ENCODE measurements around the gene HSCB.
"Not testable (repeated sequence)": the region's sequence is repeated elsewhere in the genome, so short reads cannot be mapped to it uniquely, and the experiment has no call there.

Gene HSCB

DNA sequence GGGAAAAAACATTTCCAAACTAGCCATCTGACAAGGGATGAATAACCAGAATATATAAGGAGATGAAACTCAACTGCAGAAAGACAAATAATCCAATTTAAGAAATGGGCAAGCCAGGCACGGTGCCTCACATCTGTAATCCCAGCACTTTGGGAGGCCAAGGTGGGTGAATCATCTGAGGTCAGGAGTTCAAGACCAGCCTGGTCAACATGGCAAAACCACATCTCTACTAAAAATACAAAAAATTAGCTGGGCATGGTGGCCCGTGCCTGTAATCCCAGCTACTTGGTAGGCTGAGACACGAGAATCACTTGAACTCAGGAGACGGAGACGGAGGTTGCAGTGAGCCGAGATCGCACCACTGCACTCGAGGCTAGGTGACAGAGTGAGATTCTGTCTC lies 3.0 kb upstream of the HSCB start:
- not testable (repeated sequence) for DNase-seq (ENCODE audit: low read depth, low spot score)

DNA sequence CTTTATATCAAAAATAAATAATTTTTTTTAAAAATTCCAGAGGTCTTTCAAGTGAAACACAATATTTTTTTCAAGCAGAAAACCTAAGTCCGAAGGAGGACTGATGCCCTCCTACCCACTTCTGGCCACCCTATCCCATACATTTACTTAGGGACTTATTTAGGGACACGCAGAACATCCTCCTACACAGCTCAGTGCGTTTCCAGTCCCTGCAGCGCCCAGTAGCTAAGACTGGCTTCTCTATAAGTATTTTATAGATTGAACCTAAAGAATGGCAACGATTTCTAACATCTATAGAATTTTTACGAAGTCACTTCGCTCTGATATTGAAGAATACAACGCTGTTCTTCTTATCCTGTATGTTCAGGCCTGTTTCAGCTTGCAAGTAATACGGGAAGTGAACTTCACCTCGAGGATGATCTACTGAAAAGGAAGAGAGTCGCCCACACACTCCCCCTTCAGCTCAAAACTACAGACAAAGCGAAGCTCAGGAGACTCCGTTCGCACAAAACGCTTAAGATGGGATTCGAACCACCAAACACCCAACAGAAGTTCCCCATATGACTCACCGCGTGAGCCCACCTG lies 547 bp upstream of the HSCB start:
- no peak for DNase-seq (ENCODE audit: low read depth, low spot score)

DNA sequence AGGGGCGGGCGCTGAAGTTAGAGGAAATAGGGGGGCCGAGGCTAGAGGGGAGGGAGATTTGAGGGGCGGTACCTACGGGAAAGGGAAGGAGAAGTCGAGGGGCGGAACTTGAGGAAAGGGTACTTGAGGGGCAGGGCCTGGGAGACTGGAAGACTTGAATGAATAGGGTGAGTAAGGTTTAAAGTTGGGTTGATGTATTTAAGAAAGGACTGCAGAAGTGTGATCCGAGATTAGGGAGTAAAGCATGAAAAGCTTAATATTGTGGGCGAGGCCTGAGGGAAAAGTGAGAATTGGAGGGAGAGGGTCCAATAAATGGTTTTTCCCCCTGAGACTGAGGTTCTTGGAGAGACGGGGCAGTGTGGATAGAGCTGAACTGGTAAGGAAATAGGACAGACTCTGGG lies 723 bp downstream of the HSCB start:
- DNase-seq (ENCODE audit: low read depth, low spot score) = no peak

GRCh38 chr22:28743852-28744251 lies 2.0 kb downstream of the HSCB start:
- DNase-seq (ENCODE audit: low read depth, low spot score) = no peak

DNA sequence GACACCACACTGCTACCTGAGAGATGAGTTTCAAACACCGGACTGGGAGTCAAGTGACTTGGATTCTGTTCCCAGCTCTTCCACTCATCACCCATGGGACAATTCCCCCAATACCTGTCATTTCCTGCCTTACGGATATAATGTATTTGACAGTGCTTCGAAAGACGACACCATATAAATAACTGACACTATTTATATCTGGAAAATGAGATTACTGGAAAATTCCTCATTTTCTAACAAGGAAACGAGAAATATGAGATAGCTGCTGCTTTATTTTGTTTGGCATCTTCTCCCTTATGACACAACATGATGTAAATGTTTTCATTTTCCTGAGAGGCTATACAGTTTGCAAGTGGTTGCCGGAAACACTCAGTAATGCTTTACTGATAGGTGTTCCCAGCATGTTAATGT lies 8.6 kb downstream of the HSCB start:
- no peak for DNase-seq (ENCODE audit: low read depth, low spot score)

DNA sequence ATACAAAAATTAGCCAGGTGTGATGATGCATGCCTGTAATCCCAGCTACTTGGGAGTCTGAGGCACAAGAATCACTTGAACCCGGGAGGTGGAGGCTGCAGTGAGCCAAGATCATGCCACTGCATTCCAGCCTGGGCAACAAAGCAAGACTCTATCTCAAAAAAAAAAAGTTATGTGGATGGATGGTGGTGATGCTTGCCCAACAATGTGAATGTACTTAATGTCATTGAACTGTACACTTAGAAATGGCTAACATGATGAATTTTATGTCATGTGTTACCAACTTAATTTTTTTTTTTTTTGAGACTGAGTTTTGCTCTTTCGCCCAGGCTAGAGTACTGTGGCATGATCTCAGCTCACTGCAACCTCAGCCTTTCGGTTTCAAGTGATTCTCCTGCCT lies 12.7 kb downstream of the HSCB start:
- DNase-seq (ENCODE audit: low read depth, low spot score) = not testable (repeated sequence)

DNA sequence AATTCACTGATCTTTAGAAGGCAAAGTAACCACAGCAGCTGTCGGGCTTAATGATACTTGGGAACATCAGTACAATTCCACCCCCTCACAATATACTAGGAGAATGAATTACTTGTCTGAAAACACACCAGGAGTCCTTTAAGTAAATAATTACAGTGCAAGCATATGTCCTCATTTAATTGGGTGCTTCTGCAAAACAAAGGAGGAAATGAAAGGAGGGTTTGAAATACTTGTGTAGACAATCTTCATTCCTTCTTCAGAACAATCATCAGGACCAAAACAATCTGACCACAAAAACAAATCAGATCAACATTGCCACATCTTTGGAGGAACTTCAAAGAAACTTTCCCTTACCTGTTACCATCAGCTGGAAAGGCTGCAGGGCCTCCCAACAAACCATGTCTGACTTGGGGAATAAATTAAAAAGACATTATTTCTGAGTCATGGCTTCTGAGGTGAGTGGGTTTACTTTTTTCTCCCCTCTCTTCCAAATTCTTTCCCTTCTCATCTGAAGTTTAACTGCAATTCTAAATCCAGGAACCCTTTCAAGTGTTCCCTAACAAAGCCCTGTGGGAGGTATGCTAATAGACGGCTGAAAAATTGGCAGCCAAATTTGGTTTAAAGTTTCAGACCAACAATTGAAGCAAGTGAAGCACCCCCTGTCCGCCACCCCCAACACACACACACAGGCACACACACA lies 18.2 kb downstream of the HSCB start:
- DNase-seq (ENCODE audit: low read depth, low spot score) = no peak

GRCh38 chr22:28761449-28761755 lies 19.6 kb downstream of the HSCB start:
- no peak for DNase-seq (ENCODE audit: low read depth, low spot score)

- not testable (repeated sequence) for DNase-seq (ENCODE audit: low read depth, low spot score)
These were observed 20.2 kb downstream of the HSCB start for GRCh38 chr22:28762000-28762399.

GRCh38 chr22:28766628-28767027 lies 24.8 kb downstream of the HSCB start:
- DNase-seq (ENCODE audit: low read depth, low spot score) = no peak

- no peak for DNase-seq (ENCODE audit: low read depth, low spot score)
These were observed 27.0 kb downstream of the HSCB start for GRCh38 chr22:28768701-28769393.

- no peak for DNase-seq (ENCODE audit: low read depth, low spot score)
These were observed 27.7 kb downstream of the HSCB start for GRCh38 chr22:28769394-28770085.

DNA sequence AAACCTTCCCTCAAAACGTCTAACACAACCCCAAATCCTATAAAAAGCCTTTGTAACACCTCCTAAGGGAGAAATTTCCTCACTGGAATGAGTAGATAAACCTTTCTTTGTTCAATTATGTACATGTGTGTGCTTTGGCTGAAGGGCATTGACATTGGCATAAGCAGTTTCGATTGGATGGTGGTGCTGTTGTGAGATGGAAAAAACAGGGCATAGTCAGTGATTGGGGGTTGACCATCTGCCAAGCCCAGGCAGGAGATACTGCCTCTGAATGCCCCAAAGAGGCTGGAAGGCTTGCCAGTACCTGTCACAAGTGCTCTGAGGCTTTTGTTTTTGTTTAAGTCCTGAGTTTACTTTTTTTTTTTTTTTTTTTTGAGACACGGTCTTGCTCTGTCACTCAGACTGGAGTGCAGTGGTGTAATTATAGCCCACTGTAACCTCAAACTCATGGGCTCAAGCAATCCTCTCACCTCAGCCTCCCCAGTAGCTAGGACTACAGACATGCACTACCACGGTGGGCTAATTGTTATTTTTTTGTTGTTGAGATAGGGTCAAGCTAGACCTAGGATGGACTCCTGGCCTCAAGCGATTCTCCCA lies 29.5 kb downstream of the HSCB start:
- no peak for DNase-seq (ENCODE audit: low read depth, low spot score)

- peak; percentile 90 for DNase-seq (ENCODE audit: low read depth, low spot score)
These were observed 31.0 kb downstream of the HSCB start, which contains the start of gene CCDC117 for GRCh38 chr22:28772633-28773460. Gene CCDC117 (plus strand): TSS chr22:28772695. CDS start chr22:28772850, 155 bp downstream.

DNA sequence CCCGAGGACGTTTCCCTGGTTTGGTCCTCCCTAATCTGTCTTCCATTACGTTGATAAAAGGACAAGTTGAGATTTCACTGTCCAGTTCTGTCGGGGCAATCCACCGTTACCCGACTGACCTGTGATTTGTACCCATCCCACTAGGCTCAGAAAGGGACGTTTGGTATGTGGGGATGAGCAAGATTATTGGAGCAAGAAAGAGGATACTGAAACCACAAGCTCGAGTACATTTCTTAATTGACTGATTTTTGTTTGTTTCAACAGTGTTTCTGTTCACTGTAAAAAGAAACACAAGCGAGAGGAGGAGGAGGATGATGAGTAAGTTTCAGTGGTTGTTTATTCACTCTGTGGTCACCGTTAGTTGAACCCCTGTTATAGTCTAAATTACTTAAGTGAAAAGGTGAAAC lies 31.6 kb downstream of the HSCB start:
- no peak for DNase-seq (ENCODE audit: low read depth, low spot score)

DNA sequence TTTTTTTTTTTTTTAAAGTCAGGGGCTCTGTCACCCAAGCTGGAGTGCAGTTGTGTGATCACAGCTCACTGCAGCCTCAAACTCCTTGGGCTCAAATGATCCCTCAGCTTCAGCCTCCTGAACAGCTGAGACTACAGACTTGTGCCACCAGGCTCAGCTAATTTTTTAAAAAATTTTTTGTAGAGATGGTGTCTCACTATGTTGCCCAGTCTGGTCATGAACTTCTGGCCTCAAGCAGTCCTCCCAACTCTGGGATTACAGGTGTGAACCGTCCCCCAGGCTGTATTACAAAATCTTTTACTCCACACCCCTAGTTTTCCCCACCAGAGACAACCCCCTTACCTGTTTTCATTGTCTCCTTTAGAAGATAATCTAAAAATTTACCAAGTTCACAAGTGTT lies 32.5 kb downstream of the HSCB start:
- DNase-seq (ENCODE audit: low read depth, low spot score) = no peak

DNA sequence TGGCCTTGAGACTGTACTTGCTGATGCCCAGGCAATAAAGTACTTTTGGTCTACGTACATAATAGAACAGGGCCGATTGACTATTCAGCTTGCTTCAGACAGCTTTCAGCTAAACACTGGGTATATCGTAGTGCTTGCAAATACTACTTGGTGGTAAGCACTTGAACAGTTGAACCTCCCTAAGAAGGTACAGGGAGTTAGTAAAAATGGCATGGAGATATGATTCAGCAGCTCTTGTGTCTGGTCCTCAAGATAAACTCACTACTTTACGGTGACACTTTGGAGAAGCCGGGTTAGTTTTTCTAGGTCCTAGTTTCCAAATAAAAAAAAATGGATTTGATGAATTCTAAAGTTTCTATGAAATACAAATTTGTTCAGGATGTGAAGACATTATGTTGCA lies 38.0 kb downstream of the HSCB start:
- DNase-seq (ENCODE audit: low read depth, low spot score) = no peak

DNA sequence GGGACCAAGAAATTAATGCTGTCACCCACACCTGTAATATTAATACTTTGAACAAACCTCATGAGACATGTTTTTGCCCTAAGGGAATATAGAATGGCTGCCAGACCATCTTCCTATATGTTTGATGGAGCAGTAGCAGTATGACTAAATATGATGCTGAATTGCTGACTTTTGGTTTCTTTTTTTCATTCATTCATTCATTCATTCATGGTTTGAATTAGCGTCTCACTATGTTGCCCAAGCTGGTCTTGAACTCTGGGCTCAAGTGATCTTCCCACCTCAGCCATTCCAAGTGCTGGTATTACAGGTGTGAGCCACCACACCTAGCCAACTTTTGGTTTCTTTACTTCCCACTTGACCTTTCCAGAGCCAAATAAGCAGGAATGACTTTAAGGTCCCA lies 38.5 kb downstream of the HSCB start:
- DNase-seq (ENCODE audit: low read depth, low spot score) = no peak

DNA sequence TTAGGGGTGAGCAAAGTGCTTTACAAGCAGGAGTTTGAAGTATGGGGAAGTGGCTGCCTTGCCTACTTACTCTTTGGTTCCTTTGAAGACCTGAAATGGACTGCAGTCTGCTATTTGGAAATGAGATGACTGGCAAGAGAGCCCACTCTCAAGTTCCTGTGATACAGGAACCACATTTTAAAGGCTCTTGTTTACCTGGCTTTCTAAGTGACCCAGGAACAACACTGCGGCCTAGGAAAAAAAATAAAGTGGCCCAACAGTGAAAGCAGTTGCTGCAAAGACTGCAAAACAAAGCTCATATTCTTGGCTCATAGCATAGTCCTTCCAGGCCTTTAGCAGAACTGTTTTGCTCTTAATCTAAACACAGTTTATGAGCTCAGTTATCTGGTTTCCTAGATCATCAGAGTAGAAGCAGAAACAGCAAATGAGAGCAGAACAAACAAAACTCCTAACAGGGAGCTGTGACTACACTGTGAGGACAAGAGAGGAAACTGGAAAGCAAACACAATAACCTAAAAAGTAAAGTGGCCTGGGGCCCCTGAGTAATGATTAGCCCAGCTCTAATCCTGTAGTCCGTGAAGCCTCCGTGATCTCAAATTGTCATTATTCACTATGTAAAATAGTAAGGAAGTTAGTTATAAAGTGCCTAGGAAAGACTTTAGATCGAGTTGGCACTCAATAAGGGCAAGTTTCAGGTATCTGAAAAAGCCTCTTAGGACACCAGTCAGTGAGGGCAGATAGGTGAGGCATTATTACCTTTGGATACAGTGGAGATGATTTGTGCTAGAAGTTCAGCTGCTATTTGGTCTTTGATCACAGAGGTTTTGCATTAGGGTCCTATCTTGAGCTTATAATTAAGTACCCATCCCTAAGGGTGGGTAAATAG lies 42.2 kb downstream of the HSCB start:
- DNase-seq (ENCODE audit: low read depth, low spot score) = no peak

- no peak for DNase-seq (ENCODE audit: low read depth, low spot score)
These were observed 46.8 kb downstream of the HSCB start for GRCh38 chr22:28788601-28789000.
